Measurements from ENCODE around the gene USP21. TPM values are rescaled to one million over a fixed set of nuclear protein-coding genes. Genes with fewer than 3 reads are reported as not detected.

Gene USP21
- total and polyA plus RNA-seq, 2 of the 4 experiments (the other 2 are of a cell fraction) = 6.3 to 23.8 TPM

DNA sequence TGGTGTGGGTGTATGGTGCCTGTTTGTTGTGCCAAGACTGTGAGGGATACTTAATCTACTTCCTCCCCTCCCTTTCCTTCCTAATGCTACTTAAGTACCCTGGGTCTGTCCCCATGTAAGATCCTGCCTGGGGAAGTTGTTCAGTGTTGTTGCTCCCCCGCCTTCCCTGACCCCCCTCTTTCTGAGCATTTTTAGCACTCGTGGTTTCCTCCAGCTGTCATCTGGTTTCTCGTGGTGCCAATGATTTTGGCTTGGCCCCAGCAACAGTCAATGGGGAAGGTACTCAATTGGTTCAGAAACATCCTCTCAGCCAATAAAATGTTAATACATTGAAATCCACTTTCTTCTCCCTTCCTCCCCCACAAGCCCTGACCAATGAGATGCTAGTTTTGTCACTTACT lies 26.0 kb downstream of the USP21 start:
- CTCF ChIA-PET = no interaction called here
- POLR2A ChIA-PET (ENCODE audit: unreplicated experiment) = no interaction called here
- peak overlapping the region; percentile 70 for H3K4me2 ChIP-seq (ENCODE audit: low read depth, low read length)

More for the DNA sequence above, 26.0 kb downstream of the USP21 start:
- no peaks in the 10 kb centered on the region for H3K9me3 ChIP-seq (ENCODE audit: control insufficient read depth, insufficient read depth, low read length)
- BruUV-seq (replicated peaks) = no TSS peak
- no peaks in the 10 kb centered on the region for H4K20me1 ChIP-seq (ENCODE audit: insufficient read depth, low read length)
- H3K9ac ChIP-seq (ENCODE audit: low read depth, low read length) = no peak overlapping the region
- no peak overlapping the region for H4K91ac ChIP-seq (ENCODE audit: insufficient read depth, low read depth, low read length)
- peak overlapping the region; percentile 61; the same call in 1 of the 2 replicates for H3K14ac ChIP-seq (replicated peaks; ENCODE audit: low read depth, low read length)
- H2AK5ac ChIP-seq (ENCODE audit: low read depth, low read length) = peak overlapping the region; percentile 70; the same call in 1 of the 2 replicates
- ATAC-seq (ENCODE audit: low read depth) = peak; percentile 74
- TF ChIP-seq RAD21 (IDR thresholded peaks at IDR 0.05; ENCODE audit: low read length) (no peak), RFX5 (IDR thresholded peaks at IDR 0.05; ENCODE audit: low read depth, low read length) (peak; percentile 35; the same call in 1 of the 2 replicates), CHD1 (IDR thresholded peaks at IDR 0.05; ENCODE audit: low read depth, low read length) (no peak)
- H3K56ac ChIP-seq (ENCODE audit: extremely low read depth, insufficient read depth, low read length) = no peak overlapping the region
- peak overlapping the region; percentile 18 for H3K4ac ChIP-seq (ENCODE audit: low read depth, low read length)
- H4K5ac ChIP-seq (ENCODE audit: low read depth, low read length) = peak overlapping the region; percentile 18; the same call in 1 of the 2 replicates
- peak overlapping the region; percentile 10; the same call in 1 of the 2 replicates for H3K23ac ChIP-seq (ENCODE audit: low read depth, low read length)
- peaks cover 3% of the 10 kb centered on the region for H3K4me1 ChIP-seq (ENCODE audit: control insufficient read depth, insufficient read depth, low read length)
- H2BK120ac ChIP-seq (ENCODE audit: low read depth, low read length) = no peak overlapping the region
- H2BK5ac ChIP-seq (ENCODE audit: low read depth, low read length, poor library complexity, severe bottlenecking) = peak overlapping the region; percentile 36
- H2BK20ac ChIP-seq (ENCODE audit: low read depth, low read length) = no peak overlapping the region
- H3K4me3 ChIP-seq (ENCODE audit: insufficient read depth, low read depth, low read length) = no peak overlapping the region
- H3K27me3 ChIP-seq (ENCODE audit: control insufficient read depth, insufficient read depth, low read length) = no peaks in the 10 kb centered on the region
- dilution Hi-C loops (cut with HindIII; ENCODE audit: low sequenced_read_pairs, unreplicated experiment) (no loop called here), in situ Hi-C loops (cut with MboI; ENCODE audit: low sequenced_read_pairs) (no loop called here), intact Hi-C loops (cut with micrococcal nuclease) (no loop called here)
- peak overlapping the region; percentile 73 for H2AFZ ChIP-seq (replicated peaks; ENCODE audit: low read length, poor library complexity)
- peak; percentile 67 for DNase-seq
- no peaks in the 10 kb centered on the region for H3K36me3 ChIP-seq (ENCODE audit: control insufficient read depth, insufficient read depth, low read length)
- H3K9me1 ChIP-seq (ENCODE audit: insufficient read depth, low read length) = 0 out of 2 replicates have a peak, but pooled peaks cover 6% of the 10 kb centered on the region
- peak overlapping the region in 1 of 2 experiments; percentile 35; a peak in 1 of 4 replicates for H4K8ac ChIP-seq (ENCODE audit: low read depth in 2 of 2, low read length in 2 of 2)
- no peaks in the 10 kb centered on the region for H3K79me1 ChIP-seq (ENCODE audit: low read depth in 1 of 2, low read length in 2 of 2)
- H2AK9ac ChIP-seq (replicated peaks; ENCODE audit: low read depth, low read length, poor library complexity) = no peak overlapping the region
- 0 out of 2 replicates have a peak overlapping the region, but pooled peaks have one; percentile 44 for H3K18ac ChIP-seq (ENCODE audit: low read depth, low read length)
- H2BK15ac ChIP-seq (ENCODE audit: low read depth, low read length) = no peak overlapping the region
- no peak overlapping the region for H3K27ac ChIP-seq (ENCODE audit: insufficient read depth, low read length)
- no CpG with 5 or more reads among the region's 3 CpGs for WGBS, 2 experiments (ENCODE audit: extremely low coverage in 2 of 2, insufficient read length in 1 of 2)

All from IMR-90 (cell line).